IMR-90 (cell line): ENCODE data around the gene ZCCHC13. TPM values are rescaled to one million over a fixed set of nuclear protein-coding genes. Genes with fewer than 3 reads are reported as not detected.

Experiments
- ATAC-seq: fragments of 200-7000 bp; cut with Tn5 transposase; 2 replicates; pipeline ENCODE4 v1.9.1; 2020; ENCODE audit warnings: low read depth, mild to moderate bottlenecking, moderate library complexity
- BruUV-seq: library from RNA; stranded (reverse); fragments of 400-500 nt; replicated peaks from 2 replicates; lab custom pipeline; 2021; lab: Mats Ljungman, UMichigan
- CTCF ChIA-PET: fragments of 300-600 bp; formaldehyde crosslinking; extraction: SDS; loops from one replicate; lab custom pipeline; 2021; ENCODE audit warnings: antibody characterized with exemption; lab: Yijun Ruan, JAX
- POLR2A ChIA-PET: fragments of 300-600 bp; sonication (Branson Sonifier 250); formaldehyde crosslinking; loops from one replicate; lab custom pipeline; 2022; ENCODE audit warnings: antibody characterized with exemption; ENCODE audit not compliant: unreplicated experiment; lab: Charles Lee
- DNase-seq: peaks from one replicate; pipeline ENCODE4 v3.0.0; 2013
- H2AFZ ChIP-seq: replicated peaks from 2 replicates; pipeline ENCODE3; 2013; ENCODE audit warnings: low read length, mild to moderate bottlenecking; ENCODE audit not compliant: poor library complexity
- H2AK5ac ChIP-seq: 2 replicates; pipeline ENCODE4 v1.6.1; 2013; ENCODE audit warnings: low read depth, low read length, inconsistent platforms
- H2AK9ac ChIP-seq: replicated peaks from 2 replicates; pipeline ENCODE3; 2013; ENCODE audit warnings: mild to moderate bottlenecking, low read depth, low read length, moderate library complexity; ENCODE audit not compliant: poor library complexity
- H2BK120ac ChIP-seq: 2 replicates; pipeline ENCODE4 v1.6.1; 2013; ENCODE audit warnings: low read depth, low read length, inconsistent platforms
- H2BK15ac ChIP-seq: 3 replicates; pipeline ENCODE4 v1.6.1; 2013; ENCODE audit warnings: low read depth, low read length, inconsistent platforms
- H2BK20ac ChIP-seq: 2 replicates; pipeline ENCODE4 v1.6.1; 2013; ENCODE audit warnings: low read depth, mild to moderate bottlenecking, inconsistent platforms, low read length, moderate library complexity
- H2BK5ac ChIP-seq: 2 replicates; pipeline ENCODE4 v1.6.1; 2013; ENCODE audit warnings: mild to moderate bottlenecking, low read depth, low read length, inconsistent platforms; ENCODE audit not compliant: poor library complexity, severe bottlenecking
- H3K14ac ChIP-seq: replicated peaks from 2 replicates; pipeline ENCODE4 v1.6.1; 2013; ENCODE audit warnings: low read depth, low read length, inconsistent platforms
- H3K18ac ChIP-seq: 2 replicates; pipeline ENCODE4 v1.6.1; 2013; ENCODE audit warnings: low read depth, low read length, control low read depth
- H3K23ac ChIP-seq: 2 replicates; pipeline ENCODE4 v1.6.1; 2013; ENCODE audit warnings: low read depth, low read length, inconsistent platforms
- H3K27ac ChIP-seq: 2 replicates; pipeline ENCODE4 v1.5.1; 2013; ENCODE audit warnings: mild to moderate bottlenecking, control low read depth, low read length; ENCODE audit not compliant: insufficient read depth
- H3K27me3 ChIP-seq: 2 replicates; pipeline ENCODE4 v1.6.1; 2013; ENCODE audit warnings: low read length; ENCODE audit not compliant: control insufficient read depth, insufficient read depth
- H3K36me3 ChIP-seq: 2 replicates; pipeline ENCODE4 v1.6.1; 2013; ENCODE audit warnings: low read length, mixed read lengths; ENCODE audit not compliant: control insufficient read depth, insufficient read depth
- H3K4ac ChIP-seq: 2 replicates; pipeline ENCODE4 v1.6.1; 2013; ENCODE audit warnings: low read depth, low read length, inconsistent platforms
- H3K4me1 ChIP-seq: 2 replicates; pipeline ENCODE4 v1.6.1; 2013; ENCODE audit warnings: low read length, mixed read lengths; ENCODE audit not compliant: control insufficient read depth, insufficient read depth
- H3K4me2 ChIP-seq: 2 replicates; pipeline ENCODE4 v1.6.1; 2013; ENCODE audit warnings: low read depth, mild to moderate bottlenecking, control low read depth, low read length, moderate library complexity
- H3K4me3 ChIP-seq: 2 replicates; pipeline ENCODE4 v1.5.1; 2013; ENCODE audit warnings: low read depth, mild to moderate bottlenecking, control low read depth, low read length, moderate library complexity; ENCODE audit not compliant: insufficient read depth
- H3K56ac ChIP-seq: 2 replicates; pipeline ENCODE4 v1.6.1; 2013; ENCODE audit warnings: low read length, inconsistent platforms; ENCODE audit not compliant: insufficient read depth; ENCODE audit errors: extremely low read depth
- H3K79me1 ChIP-seq, 2 experiments: 2 replicates each; pipeline ENCODE4 v1.6.1; 2013; ENCODE audit warnings: low read length in 2 of 2, inconsistent platforms in 1 of 2, low read depth in 1 of 2
- H3K9ac ChIP-seq: 2 replicates; pipeline ENCODE4 v1.6.1; 2013; ENCODE audit warnings: low read depth, low read length, control low read depth
- H3K9me1 ChIP-seq: 2 replicates; pipeline ENCODE4 v1.6.1; 2013; ENCODE audit warnings: low read length, inconsistent platforms; ENCODE audit not compliant: insufficient read depth
- H3K9me3 ChIP-seq: 2 replicates; pipeline ENCODE4 v1.6.1; 2013; ENCODE audit warnings: low read length; ENCODE audit not compliant: control insufficient read depth, insufficient read depth
- H4K20me1 ChIP-seq: 2 replicates; pipeline ENCODE4 v1.6.1; 2013; ENCODE audit warnings: low read length, inconsistent platforms; ENCODE audit not compliant: insufficient read depth
- H4K5ac ChIP-seq: 2 replicates; pipeline ENCODE4 v1.6.1; 2013; ENCODE audit warnings: mild to moderate bottlenecking, low read depth, low read length, control low read depth
- H4K8ac ChIP-seq, 2 experiments: 2 replicates each; pipeline ENCODE4 v1.6.1; 2013; ENCODE audit warnings: low read depth in 2 of 2, low read length in 2 of 2, control low read depth in 1 of 2, inconsistent platforms in 1 of 2
- H4K91ac ChIP-seq: 2 replicates; pipeline ENCODE4 v1.6.1; 2013; ENCODE audit warnings: low read depth, low read length, inconsistent platforms; ENCODE audit not compliant: insufficient read depth
- BHLHE40 ChIP-seq: fragments of 150-350 bp; IDR thresholded peaks from 2 replicates; pipeline ENCODE4 v1.6.1; 2016; ENCODE audit warnings: mild to moderate bottlenecking, low read depth, low read length
- CHD1 ChIP-seq: IDR thresholded peaks from 2 replicates; pipeline ENCODE4 v1.6.1; 2012; ENCODE audit warnings: low read depth, low read length, improper control_type of control experiment
- MAFK ChIP-seq: IDR thresholded peaks from 2 replicates; pipeline ENCODE4 v1.6.1; 2012; ENCODE audit warnings: low read depth, low read length, improper control_type of control experiment
- MAZ ChIP-seq: IDR thresholded peaks from 2 replicates; pipeline ENCODE4 v1.6.1; 2012; ENCODE audit warnings: low read depth, mild to moderate bottlenecking, low read length, improper control_type of control experiment, moderate library complexity, borderline replicate concordance
- MXI1 ChIP-seq: IDR thresholded peaks from 2 replicates; pipeline ENCODE4 v1.6.1; 2012; ENCODE audit warnings: low read depth, mild to moderate bottlenecking, low read length, moderate library complexity, borderline replicate concordance
- POLR2A ChIP-seq: IDR thresholded peaks from 2 replicates; pipeline ENCODE4 v1.6.1; 2012; ENCODE audit warnings: mild to moderate bottlenecking, low read depth, low read length
- RAD21 ChIP-seq: IDR thresholded peaks from 2 replicates; pipeline ENCODE4 v1.6.1; 2012; ENCODE audit warnings: low read length, improper control_type of control experiment
- RCOR1 ChIP-seq: IDR thresholded peaks from 2 replicates; pipeline ENCODE4 v1.6.1; 2012; ENCODE audit warnings: mild to moderate bottlenecking, low read length, improper control_type of control experiment; ENCODE audit not compliant: insufficient replicate concordance
- RFX5 ChIP-seq: IDR thresholded peaks from 2 replicates; pipeline ENCODE4 v1.8.0; 2012; ENCODE audit warnings: low read depth, mild to moderate bottlenecking, low read length, moderate library complexity
- SMC3 ChIP-seq: fragments of 150-350 bp; IDR thresholded peaks from 2 replicates; pipeline ENCODE4 v1.6.1; 2016; ENCODE audit warnings: low read depth, mild to moderate bottlenecking, antibody characterized with exemption, low read length, moderate library complexity
- WGBS, 2 experiments: methylation state at CpG; one replicate each; pipeline versions ENCODE4 v1.1.5 to v1.1.7; 2013; ENCODE audit warnings: missing lambda C conversion rate in 2 of 2; ENCODE audit not compliant: insufficient read length in 1 of 2; ENCODE audit errors: extremely low coverage in 2 of 2; 5-methylcytosine and 5-hydroxymethylcytosine counted together
- dilution Hi-C: fragments of 300-500 bp; cut with HindIII; formaldehyde crosslinking; loops from one replicate; pipeline ENCODE4 v1.14.3; 2018; ENCODE audit warnings: low sequenced_read_pairs; ENCODE audit not compliant: unreplicated experiment
- in situ Hi-C: fragments of 300-500 bp; cut with MboI; formaldehyde crosslinking; loops from 3 replicates; pipeline ENCODE4 v1.14.3; 2019; ENCODE audit warnings: low sequenced_read_pairs, inconsistent platforms, mixed read lengths
- intact Hi-C: fragments of 100-400 bp; cut with micrococcal nuclease; formaldehyde crosslinking; loops from 2 replicates; pipeline ENCODE4 v1.10.0; 2022
- polyA plus RNA-seq, 3 experiments: library from polyadenylated mRNA; depleted of rRNA; stranded (reverse); fragments of >200 nt; gene quantifications; 2 replicates each; pipeline ENCODE4 v1.2.3, GENCODE V29; 2012; ENCODE audit warnings: low replicate concordance in 1 of 3
- total RNA-seq: library from RNA; depleted of rRNA; stranded (reverse); fragments of >200 nt; gene quantifications from 2 replicates; pipeline ENCODE4 v1.2.3, GENCODE V29; 2012
- TF ChIP-seq, protein P1 (sequence below): conservative IDR thresholded peaks from 2 replicates; pipeline ENCODE4 v1.5.1; 2012; ENCODE audit warnings: mild to moderate bottlenecking, low read depth, low read length, improper control_type of control experiment
- TF ChIP-seq, protein P2 (sequence below): fragments of 150-350 bp; IDR thresholded peaks from 2 replicates; pipeline ENCODE4 v1.6.1; 2017; ENCODE audit warnings: mild to moderate bottlenecking, antibody characterized with exemption, low read length, low read depth
- TF ChIP-seq, protein P3 (sequence below): fragments of 150-350 bp; IDR thresholded peaks from 2 replicates; pipeline ENCODE4 v1.6.1; 2016; ENCODE audit warnings: low read depth, mild to moderate bottlenecking, low read length, moderate library complexity, borderline replicate concordance

Gene ZCCHC13
- total and polyA plus RNA-seq, 2 of the 4 experiments (the other 2 are of a cell fraction): not detected

DNA sequence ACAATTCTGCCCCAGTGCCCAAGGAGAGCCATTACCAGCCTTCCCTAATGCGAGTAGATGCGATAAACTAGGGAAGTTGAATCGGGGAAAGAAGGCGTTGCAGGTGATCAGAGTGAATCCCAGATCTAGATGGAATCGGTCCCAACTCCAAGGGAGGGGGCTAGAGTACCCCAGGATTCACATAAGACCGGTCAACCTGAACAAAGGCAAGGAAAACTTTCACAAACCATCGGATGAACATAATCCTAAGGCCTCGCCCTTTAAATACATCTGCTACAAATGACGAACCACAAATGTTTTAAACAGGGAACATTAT lies 11.2 kb upstream of the ZCCHC13 start:
- H3K4me3 ChIP-seq: peak overlapping the region; percentile 89
- no peak overlapping the region for H2BK120ac ChIP-seq
- peak overlapping the region; percentile 71 for H3K23ac ChIP-seq
- H3K9ac ChIP-seq: peak overlapping the region; percentile 70
- no peaks in the 10 kb centered on the region for H3K9me1 ChIP-seq
- peak overlapping the region; percentile 89 for H3K14ac ChIP-seq
- no peak overlapping the region for H2BK20ac ChIP-seq
- peak overlapping the region; percentile 1 to 75; a peak in 3 of 4 replicates for H4K8ac ChIP-seq
- POLR2A ChIA-PET: no interaction called here
- peak overlapping the region; percentile 74 for H2AFZ ChIP-seq
- peak overlapping the region; percentile 41 for H2AK5ac ChIP-seq
- H3K9me3 ChIP-seq: peaks cover 1% of the 10 kb centered on the region; the same call in 1 of the 2 replicates
- H3K18ac ChIP-seq: peak overlapping the region; percentile 40; the same call in 1 of the 2 replicates
- peak overlapping the region; percentile 78 for H4K91ac ChIP-seq
- peak overlapping the region; percentile 89 for H3K56ac ChIP-seq
- intact Hi-C loops (loop anchor here (5.0 kb wide), 1 partner anchor 245 kb away; no protein-coding TSS in a partner anchor), in situ Hi-C loops (no loop called here), dilution Hi-C loops (no loop called here)
- BruUV-seq: no TSS peak
- DNase-seq: no peak
- peak overlapping the region; percentile 2 for H2AK9ac ChIP-seq
- H3K27me3 ChIP-seq: peaks cover 2% of the 10 kb centered on the region; the same call in 1 of the 2 replicates
- CTCF ChIA-PET: no interaction called here
- H4K20me1 ChIP-seq: no peaks in the 10 kb centered on the region
- peak overlapping the region; percentile 90 for H3K4me2 ChIP-seq
- TF ChIP-seq, protein P1, sequence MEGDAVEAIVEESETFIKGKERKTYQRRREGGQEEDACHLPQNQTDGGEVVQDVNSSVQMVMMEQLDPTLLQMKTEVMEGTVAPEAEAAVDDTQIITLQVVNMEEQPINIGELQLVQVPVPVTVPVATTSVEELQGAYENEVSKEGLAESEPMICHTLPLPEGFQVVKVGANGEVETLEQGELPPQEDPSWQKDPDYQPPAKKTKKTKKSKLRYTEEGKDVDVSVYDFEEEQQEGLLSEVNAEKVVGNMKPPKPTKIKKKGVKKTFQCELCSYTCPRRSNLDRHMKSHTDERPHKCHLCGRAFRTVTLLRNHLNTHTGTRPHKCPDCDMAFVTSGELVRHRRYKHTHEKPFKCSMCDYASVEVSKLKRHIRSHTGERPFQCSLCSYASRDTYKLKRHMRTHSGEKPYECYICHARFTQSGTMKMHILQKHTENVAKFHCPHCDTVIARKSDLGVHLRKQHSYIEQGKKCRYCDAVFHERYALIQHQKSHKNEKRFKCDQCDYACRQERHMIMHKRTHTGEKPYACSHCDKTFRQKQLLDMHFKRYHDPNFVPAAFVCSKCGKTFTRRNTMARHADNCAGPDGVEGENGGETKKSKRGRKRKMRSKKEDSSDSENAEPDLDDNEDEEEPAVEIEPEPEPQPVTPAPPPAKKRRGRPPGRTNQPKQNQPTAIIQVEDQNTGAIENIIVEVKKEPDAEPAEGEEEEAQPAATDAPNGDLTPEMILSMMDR: no peak
- TF ChIP-seq RAD21 (no peak), MAFK (no peak), MXI1 (no peak), CHD1 (no peak), SMC3 (no peak), POLR2A (no peak), RCOR1 (no peak), MAZ (no peak), BHLHE40 (no peak), RFX5 (no peak)
- TF ChIP-seq, protein P2, sequence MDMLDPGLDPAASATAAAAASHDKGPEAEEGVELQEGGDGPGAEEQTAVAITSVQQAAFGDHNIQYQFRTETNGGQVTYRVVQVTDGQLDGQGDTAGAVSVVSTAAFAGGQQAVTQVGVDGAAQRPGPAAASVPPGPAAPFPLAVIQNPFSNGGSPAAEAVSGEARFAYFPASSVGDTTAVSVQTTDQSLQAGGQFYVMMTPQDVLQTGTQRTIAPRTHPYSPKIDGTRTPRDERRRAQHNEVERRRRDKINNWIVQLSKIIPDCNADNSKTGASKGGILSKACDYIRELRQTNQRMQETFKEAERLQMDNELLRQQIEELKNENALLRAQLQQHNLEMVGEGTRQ: no peak
- TF ChIP-seq, protein P3, sequence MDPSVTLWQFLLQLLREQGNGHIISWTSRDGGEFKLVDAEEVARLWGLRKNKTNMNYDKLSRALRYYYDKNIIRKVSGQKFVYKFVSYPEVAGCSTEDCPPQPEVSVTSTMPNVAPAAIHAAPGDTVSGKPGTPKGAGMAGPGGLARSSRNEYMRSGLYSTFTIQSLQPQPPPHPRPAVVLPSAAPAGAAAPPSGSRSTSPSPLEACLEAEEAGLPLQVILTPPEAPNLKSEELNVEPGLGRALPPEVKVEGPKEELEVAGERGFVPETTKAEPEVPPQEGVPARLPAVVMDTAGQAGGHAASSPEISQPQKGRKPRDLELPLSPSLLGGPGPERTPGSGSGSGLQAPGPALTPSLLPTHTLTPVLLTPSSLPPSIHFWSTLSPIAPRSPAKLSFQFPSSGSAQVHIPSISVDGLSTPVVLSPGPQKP: no peak
- H3K36me3 ChIP-seq: peaks cover 4% of the 10 kb centered on the region; the same call in 1 of the 2 replicates
- H2BK5ac ChIP-seq: peak overlapping the region; percentile 57
- peak; percentile 2; the same call in 1 of the 2 replicates for ATAC-seq
- H3K79me1 ChIP-seq: peaks cover 4% of the 10 kb centered on the region in 2 experiments; a peak in 2 of 4 replicates
- H3K4me1 ChIP-seq: no peaks in the 10 kb centered on the region
- H4K5ac ChIP-seq: peak overlapping the region; percentile 19
- H3K4ac ChIP-seq: peak overlapping the region; percentile 78
- no CpG with 5 or more reads among the region's 9 CpGs for WGBS, 2 experiments
- no peak overlapping the region for H2BK15ac ChIP-seq
- H3K27ac ChIP-seq: peak overlapping the region; percentile 78
